ENCODE measurements around the gene OTUB2.
A peak's percentile ranks its signal among the peaks of the same experiment; 100 is the strongest.

Gene OTUB2

DNA sequence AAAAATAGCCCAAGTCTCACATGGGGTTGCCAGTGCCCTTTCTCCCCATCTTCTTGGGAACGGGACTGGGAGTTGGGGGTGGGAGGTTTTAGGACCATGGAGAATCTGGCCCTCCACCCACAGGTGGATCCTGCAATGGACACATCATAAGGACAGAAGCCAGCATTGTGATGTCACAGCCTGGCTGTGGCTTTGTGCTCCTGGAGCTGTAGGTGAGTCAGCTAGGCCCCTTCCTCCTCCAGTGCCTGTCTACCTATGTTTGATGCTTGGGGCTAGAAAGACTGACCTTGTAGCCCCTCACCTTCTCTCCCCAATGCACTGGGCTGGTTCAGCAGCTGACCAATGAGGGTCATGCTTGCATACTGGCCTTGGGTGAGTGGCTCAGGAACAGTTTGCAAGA, 29.1 kb upstream of the OTUB2 start, which contains the start of gene CCDC197:
TSS of gene CCDC197 (plus strand) at position 220 of the 400 bp plus-strand sequence. CDS start 831 bp downstream, outside the sequence.
- DNase-seq: no peak

DNA sequence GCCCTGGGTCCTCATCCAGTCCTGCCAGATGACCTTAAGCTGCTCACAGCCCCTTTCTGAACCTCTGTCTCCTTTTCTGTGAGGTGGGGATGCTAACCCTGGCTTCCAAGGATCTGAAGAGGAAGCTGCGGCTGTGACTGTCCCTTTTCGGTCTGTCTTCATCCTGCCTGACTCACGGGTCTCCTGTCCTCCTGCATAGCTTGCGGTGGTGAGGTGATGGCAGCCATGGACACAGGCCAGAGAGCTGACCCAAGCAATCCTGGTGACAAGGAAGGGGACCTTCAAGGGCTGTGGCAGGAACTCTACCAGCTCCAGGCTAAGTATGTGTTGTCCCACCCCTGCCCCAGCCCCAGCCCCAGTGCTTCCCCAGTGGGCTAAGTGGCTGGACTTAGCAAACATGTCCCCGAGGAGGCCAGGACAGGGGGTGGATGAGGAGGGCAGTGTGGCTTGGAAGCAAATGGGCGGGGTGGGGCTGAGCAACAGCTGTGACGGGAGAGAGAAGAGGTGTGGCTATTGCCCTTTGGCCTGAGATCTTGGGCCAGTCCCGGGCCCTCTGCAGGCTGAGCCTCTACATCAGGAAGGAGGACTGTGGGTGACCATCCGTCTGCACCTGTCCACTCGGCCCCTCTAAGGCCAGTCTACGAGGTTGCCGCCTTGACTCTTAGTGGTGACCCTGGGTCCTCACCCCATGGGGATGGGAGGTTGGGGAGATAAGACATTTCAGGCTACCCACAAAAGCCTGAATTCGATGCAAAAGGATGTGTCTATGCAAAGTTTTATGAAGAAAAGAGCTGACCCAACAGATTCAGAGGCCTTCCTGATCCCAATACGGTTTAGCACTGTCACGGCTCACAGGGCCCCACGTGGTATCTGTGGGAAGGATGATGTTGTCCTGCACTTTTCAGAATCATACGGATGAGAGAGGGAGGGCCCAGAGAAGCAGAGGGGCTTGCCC, 27.9 kb upstream of the OTUB2 start:
- DNase-seq: no peak

GRCh38 chr14:93998871-93999403, 27.2 kb upstream of the OTUB2 start:
- no peak for DNase-seq

- DNase-seq: no peak
Measured at GRCh38 chr14:93999573-93999972, 26.6 kb upstream of the OTUB2 start.

- no peak for DNase-seq
Measured at GRCh38 chr14:94000267-94000666, 25.9 kb upstream of the OTUB2 start.

- no peak for DNase-seq
Measured at GRCh38 chr14:94001016-94001415, 25.1 kb upstream of the OTUB2 start.

GRCh38 chr14:94001501-94002396, 24.4 kb upstream of the OTUB2 start:
- peak; percentile 45 for DNase-seq

DNA sequence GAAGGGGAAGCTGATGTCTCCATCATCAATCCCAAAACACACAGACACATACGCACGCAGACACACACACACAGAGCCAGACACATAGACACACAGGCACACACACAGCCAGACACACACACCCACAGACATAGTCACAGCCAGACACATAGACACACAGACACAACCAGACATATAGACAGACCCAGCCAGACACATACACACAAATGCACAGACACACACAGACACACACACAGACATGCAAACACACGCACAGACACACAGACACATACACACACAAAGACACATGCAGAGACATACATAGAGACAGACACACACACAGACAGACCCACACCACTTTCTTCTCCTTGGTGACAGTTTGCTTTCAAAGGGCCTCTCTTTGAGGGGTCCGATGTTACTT, 22.7 kb upstream of the OTUB2 start:
- no peak for DNase-seq

GRCh38 chr14:94004015-94004414, 22.1 kb upstream of the OTUB2 start:
- no peak for DNase-seq

GRCh38 chr14:94005324-94006073, 20.6 kb upstream of the OTUB2 start:
- no peak for DNase-seq

DNA sequence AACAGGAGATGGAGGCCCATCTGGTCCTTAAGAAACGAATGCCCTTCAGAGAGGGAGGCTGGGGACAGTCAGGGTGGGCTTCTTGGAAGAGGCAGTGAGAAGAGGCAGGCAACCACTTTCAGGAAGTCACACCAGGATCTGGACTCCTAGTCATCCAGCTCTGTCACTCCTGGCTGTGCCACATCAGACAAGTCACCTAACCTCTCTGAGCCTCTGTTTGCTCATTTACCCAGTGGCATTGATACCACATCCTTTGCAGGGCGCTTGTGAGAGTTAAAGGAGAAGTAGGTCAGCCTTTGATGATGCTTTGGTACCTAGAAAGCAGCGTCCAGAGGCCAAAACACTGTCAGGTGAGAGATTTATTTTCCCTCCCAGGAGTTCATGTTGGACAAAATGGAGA, 17.9 kb upstream of the OTUB2 start:
- DNase-seq: no peak

DNA sequence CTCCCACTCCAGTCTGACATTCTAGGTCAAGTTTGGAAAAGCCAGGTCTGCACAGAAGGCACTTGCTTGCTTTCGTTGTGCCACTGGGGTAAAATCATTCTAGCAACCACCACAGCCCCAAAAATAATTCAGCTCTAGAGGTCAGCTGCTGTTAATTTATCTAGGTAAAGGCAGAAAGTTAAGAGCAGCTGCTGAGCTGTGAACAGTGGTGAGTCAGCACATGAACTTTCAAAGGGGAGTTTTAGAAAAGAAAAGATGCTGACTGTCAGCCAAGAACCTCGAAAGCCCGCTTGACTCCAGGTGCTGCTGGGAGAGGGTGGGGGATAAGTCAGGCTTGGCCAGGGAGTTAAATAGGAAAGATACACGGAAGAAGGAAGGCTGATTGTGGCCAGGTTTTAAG, 16.4 kb upstream of the OTUB2 start:
- no peak for DNase-seq

- no peak for DNase-seq
Measured at GRCh38 chr14:94010625-94011024, 15.5 kb upstream of the OTUB2 start.

DNA sequence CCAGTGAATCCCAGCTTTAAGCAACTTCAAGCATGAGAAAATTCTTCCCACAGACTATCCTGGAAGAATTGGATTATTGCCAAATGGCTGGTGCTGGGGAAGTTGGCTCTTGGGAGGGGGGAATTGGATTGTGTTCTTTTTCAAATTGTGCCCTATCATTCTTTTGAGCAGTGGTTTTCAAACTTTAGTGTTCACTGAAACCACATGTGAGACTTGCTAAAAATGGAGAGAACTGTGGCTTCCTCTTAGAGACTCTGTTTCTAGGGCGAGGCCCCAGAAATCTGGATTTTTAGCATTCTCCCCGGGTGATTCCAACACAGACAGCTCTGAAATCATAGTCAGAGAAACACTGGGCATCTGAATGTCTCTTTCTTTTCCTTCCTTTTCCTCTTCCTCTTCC, 14.3 kb upstream of the OTUB2 start:
- DNase-seq: no peak

GRCh38 chr14:94014382-94014781, 11.8 kb upstream of the OTUB2 start:
- no peak for DNase-seq

- no peak for DNase-seq
Measured at GRCh38 chr14:94015223-94015622, 10.9 kb upstream of the OTUB2 start.

GRCh38 chr14:94016446-94016976, 9.6 kb upstream of the OTUB2 start:
- no peak for DNase-seq

GRCh38 chr14:94018308-94018707, 7.8 kb upstream of the OTUB2 start:
- no peak for DNase-seq

GRCh38 chr14:94019329-94019728, 6.8 kb upstream of the OTUB2 start:
- DNase-seq: no peak

DNA sequence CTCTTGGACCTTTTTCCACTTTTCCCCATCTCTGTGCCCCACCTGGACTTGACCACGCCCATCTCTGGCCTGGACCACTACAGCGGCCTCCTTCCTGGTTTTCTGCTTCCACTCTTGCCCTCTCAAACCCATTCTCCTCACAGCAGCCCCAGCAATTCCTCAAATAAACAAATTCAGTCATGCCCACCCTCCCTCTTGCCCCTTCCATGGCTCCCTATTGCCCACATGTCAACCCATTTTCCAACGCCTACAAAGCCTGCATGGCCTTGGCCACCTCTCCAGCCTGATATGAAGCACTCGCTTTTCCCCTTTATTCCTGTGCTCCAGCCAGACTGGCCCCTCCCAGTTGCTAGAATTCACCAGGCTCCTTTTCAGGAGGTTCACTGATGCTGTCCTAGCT, 5.9 kb upstream of the OTUB2 start:
- no peak for DNase-seq

DNA sequence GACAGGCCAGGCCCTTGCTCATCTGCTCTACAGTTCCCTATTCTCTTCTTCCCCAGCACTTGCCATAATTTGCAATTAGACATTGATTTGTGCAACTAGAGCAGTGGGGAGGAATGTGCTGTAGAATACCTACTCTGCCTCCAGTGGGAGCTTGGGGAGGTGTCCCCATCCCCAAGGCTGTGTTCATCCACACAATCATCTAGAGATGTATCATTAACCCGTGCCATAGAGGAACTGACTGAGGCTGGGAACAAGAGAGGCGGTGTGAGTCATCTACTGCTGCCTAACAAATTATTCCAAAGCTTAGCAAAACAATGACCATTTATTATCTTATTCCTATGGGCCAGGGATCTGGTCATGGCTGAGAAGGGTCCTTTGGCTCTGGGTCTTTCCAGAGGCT, 5.1 kb upstream of the OTUB2 start:
- no peak for DNase-seq

GRCh38 chr14:94021416-94022157, 4.6 kb upstream of the OTUB2 start:
- no peak for DNase-seq
